Mucosa of stomach (tissue), 1 donor: ENCODE data around the gene VENTX.

Experiments used
- H3K27me3 ChIP-seq: one replicate; pipeline ENCODE4 v1.7.0; 2013; ENCODE audit warnings: mild to moderate bottlenecking, low read length; ENCODE audit not compliant: control insufficient read depth, insufficient read depth
- H3K36me3 ChIP-seq: one replicate; pipeline ENCODE4 v1.7.0; 2013; ENCODE audit warnings: low read length; ENCODE audit not compliant: control insufficient read depth, insufficient read depth
- H3K4me1 ChIP-seq: one replicate; pipeline ENCODE4 v1.7.0; 2013; ENCODE audit warnings: mild to moderate bottlenecking, low read length; ENCODE audit not compliant: control insufficient read depth, insufficient read depth
- H3K4me3 ChIP-seq: one replicate; pipeline ENCODE4 v1.7.0; 2013; ENCODE audit warnings: low read length
- H3K9ac ChIP-seq: one replicate; pipeline ENCODE4 v1.7.0; 2013; ENCODE audit warnings: mild to moderate bottlenecking, low read length, moderate library complexity
- H3K9me3 ChIP-seq: one replicate; pipeline ENCODE4 v1.7.0; 2013; ENCODE audit warnings: mild to moderate bottlenecking, low read length, moderate library complexity; ENCODE audit not compliant: control insufficient read depth
- donor health status: Pancreatic carcinoma.

The VENTX gene

DNA sequence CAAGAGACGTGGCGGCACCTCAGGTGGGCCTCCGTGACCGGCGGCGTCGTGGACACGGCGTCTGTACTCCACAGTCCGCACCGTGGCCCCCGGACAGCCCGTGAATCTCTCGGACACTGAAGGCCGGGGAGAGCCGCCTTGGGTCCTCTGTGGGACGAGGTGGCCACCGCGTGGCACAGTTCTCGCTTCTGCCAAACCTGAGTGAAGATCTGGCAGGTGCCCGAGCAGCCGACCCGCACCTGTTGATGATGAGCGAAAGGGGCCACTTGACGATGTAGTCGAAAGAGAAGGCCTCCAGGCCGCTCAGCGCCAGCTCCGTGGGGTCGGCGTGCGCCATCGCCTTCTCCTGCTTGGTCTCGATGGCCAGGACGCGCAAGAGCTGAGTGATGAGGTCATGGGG, 47.6 kb downstream of the VENTX start:
- Histone ChIP-seq H3K9ac (no peak overlapping the region), H3K4me1 (peaks cover 3% of the 10 kb centered on the region), H3K9me3 (no peaks in the 10 kb centered on the region), H3K4me3 (no peak overlapping the region), H3K36me3 (peaks cover 12% of the 10 kb centered on the region), H3K27me3 (no peaks in the 10 kb centered on the region)

DNA sequence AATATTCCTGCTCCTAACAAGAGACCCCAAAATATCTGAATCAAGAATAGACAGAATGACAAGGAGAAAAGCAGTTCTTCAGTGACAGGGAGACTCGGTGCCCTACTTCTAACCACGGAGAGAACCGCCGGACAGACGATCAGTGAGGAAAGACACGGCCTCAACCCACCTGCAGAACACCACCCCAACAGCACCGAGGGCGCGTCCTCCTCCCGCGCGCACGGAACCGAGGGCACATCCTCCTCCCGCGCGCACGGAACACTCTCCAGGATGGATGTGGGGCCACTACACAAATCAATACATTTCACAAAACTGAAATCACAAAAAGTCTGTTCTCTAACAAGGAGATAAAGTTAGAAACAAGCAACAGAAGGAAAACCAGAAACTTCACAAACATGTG, 48.7 kb downstream of the VENTX start:
- Histone ChIP-seq H3K4me3 (no peak overlapping the region), H3K9ac (no peak overlapping the region), H3K9me3 (no peaks in the 10 kb centered on the region), H3K4me1 (no peaks in the 10 kb centered on the region), H3K27me3 (no peaks in the 10 kb centered on the region), H3K36me3 (peaks cover 13% of the 10 kb centered on the region)

DNA sequence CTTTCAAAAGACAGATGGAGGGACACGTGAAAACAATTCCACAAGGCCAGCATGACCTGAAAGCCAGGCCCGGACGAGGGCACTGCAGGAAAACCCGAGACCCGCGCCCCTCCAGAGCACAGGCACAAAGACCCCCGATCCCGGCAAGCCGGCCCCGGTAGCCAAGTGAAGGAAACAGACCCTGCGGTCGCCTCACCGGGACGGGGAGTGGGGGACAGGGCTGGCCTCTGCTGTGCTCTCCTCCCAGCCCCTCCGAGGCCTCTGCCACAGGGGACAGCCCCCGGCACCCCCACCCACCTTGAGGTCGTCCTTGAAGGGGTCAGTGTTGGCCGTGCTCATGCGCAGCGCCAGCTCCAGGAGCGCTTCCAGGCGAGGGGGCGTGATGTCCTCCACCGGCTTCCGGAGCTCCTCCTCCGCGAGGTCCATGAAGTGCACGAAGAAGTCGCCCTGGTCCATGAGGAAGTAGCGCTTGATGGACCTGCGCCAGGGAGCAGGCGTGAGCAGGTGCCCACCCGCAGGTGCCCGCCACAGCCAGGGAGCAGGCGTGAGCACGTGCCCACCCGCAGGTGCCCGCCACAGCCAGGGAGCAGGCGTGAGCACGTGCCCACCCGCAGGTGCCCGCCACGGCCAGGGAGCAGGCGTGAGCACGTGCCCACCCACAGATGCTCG, 50.3 kb downstream of the VENTX start:
- H3K27me3 ChIP-seq: no peaks in the 10 kb centered on the region
- no peak overlapping the region for H3K9ac ChIP-seq
- no peaks in the 10 kb centered on the region for H3K9me3 ChIP-seq
- H3K4me3 ChIP-seq: no peak overlapping the region
- peaks cover 20% of the 10 kb centered on the region for H3K36me3 ChIP-seq
- no peaks in the 10 kb centered on the region for H3K4me1 ChIP-seq

DNA sequence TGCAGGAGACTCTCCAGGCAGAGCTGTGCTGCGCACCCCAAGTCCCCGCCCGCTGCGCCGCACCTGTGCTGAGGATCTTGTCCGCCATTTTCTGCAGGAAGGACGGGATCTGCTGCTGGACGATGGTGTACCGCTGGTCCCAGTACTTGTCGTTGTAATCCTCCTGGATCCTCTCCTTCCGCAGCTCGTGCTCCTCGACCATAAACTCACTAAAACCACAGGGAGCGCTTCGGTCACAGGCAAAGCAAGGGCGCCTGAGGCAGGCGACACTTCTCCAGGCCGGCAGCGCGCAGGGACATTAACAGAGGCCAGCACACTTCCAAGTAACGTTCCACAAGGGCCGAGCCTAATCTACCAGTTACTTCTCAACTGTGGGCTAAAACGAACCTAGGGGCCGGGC, 52.1 kb downstream of the VENTX start:
- no peaks in the 10 kb centered on the region for H3K27me3 ChIP-seq
- peaks cover 17% of the 10 kb centered on the region for H3K36me3 ChIP-seq
- H3K9me3 ChIP-seq: no peaks in the 10 kb centered on the region
- no peak overlapping the region for H3K4me3 ChIP-seq
- H3K4me1 ChIP-seq: no peaks in the 10 kb centered on the region
- no peak overlapping the region for H3K9ac ChIP-seq
